ENCODE results near the gene SLC35B4.

The SLC35B4 gene

DNA sequence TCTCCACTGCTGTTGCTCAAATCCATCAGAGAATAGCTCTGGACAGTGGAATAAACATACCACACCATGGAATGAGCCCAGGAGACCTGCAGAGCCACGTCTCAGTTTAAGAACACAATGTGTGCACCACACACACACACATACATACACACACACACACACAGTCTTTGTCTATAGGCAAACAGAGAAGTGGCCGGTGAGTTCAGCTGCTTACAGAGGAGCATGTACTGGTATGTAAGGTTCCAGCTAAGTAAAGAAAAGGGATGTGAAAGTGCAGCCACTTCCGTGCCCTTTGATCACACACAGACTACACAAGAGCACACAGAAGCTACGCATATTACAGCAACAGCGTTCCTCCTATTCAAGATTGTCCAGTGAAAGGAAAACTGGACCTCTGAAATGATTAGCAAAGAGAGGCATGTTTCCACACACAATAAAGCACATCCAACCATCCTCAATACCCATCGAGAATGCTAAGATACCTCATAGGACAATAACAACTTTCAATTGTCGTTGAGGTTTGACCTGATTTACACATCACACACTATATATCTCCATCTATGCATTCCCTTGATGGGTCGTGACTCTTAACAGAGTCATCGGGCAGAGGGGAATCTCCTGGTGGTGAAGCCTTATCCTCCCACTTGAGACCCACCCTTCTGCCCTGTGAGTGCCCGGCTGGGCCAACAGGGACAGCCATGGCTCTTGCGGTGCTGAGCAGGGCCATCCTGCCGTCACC lies 23.6 kb downstream of the SLC35B4 start:
- FAIRE-seq (no peak), DNase-seq (ENCODE audit: insufficient read length, low spot score) (no peak)
- no peak for TF ChIP-seq POLR2A (IDR thresholded peaks at IDR 0.05; ENCODE audit: low read depth, low read length)

DNA sequence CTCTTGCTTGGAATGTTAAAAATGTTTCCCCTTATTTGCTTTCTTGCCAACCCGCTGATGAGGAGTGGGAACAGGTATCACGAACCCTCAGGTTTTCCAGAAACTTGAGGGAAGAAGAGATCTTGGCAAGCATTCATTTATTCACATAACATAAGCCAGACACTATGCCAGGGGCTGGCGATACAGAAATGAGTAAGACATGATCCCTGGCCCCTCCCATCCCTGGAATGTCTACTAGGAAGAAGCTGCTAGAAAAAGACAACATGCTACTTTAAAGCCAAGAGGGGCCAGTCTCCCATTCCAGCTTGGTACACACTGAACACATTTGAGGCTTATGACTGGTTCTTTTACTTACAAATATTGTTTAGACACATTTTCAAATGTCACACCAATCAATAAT lies 26.4 kb downstream of the SLC35B4 start:
- TF ChIP-seq POLR2A (IDR thresholded peaks at IDR 0.05; ENCODE audit: low read depth, low read length), result no peak
- FAIRE-seq (no peak), DNase-seq (ENCODE audit: insufficient read length, low spot score) (no peak)

- FAIRE-seq, result no peak
- TF ChIP-seq POLR2A (IDR thresholded peaks at IDR 0.05; ENCODE audit: low read depth, low read length), result no peak
- DNase-seq (ENCODE audit: insufficient read length, low spot score), result no peak
These were observed 26.9 kb downstream of the SLC35B4 start for GRCh38 chr7:134289841-134290240.

GRCh38 chr7:134289423-134289822 lies 27.3 kb downstream of the SLC35B4 start:
- FAIRE-seq (no peak), DNase-seq (ENCODE audit: insufficient read length, low spot score) (no peak)
- no peak for TF ChIP-seq POLR2A (IDR thresholded peaks at IDR 0.05; ENCODE audit: low read depth, low read length)

DNA sequence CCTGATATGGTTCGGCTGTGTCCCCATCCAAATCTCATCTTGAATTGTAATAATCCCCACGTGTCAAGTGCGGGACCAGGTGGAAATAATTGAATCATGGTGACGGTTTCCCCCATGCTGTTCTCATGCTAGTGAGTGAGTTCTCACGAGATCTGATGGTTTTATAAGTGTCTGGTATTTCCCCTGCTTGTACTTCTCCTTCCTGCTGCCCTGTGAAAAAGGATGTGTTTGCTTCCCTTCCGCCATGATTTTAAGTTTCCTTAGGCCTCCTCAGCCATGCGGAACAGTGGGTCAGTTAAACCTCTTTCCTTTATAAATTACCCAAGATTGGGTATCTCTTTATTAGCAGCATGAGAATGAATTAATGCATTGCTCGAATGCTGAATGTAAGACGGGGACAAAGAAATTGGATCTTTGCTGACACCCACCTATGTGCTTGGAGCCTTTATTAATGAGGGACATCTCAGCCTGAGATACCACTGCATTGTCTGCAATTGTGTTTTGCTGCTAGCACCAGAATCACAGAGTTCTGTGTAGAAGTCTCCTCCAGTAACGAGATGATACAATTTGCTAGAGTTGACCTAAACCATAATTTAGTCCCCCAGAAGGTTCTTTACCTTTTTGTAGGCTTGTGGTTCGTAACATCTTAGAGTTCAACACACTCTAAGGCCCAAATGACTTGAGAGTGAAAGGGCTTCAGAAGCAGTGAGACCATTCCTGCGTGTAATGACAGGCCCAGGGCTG lies 28.6 kb downstream of the SLC35B4 start:
- TF ChIP-seq POLR2A (IDR thresholded peaks at IDR 0.05; ENCODE audit: low read depth, low read length), result no peak
- FAIRE-seq (no peak), DNase-seq (ENCODE audit: insufficient read length, low spot score) (no peak)

DNA sequence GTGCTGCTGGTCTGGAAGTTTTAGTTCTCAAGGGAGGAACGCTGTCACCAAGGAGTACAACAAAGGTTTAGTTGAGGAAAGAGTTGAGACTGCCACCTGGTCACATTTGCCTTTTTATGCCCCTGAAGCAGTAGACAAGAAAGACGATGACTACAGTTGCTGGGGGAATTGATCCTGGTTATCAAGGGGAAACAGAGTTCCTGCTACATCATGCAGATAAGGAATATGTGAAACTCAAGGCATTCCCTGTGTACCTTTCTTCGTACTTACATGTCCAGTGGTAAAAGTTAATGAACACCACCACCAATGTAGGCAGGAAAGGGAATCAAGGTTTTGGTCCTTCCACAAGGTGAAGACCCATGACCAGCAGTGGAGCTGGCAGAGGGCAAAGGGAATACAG lies 31.8 kb downstream of the SLC35B4 start:
- DNase-seq (ENCODE audit: insufficient read length, low spot score) (no peak), FAIRE-seq (no peak)
- no peak for TF ChIP-seq POLR2A (IDR thresholded peaks at IDR 0.05; ENCODE audit: low read depth, low read length)

DNA sequence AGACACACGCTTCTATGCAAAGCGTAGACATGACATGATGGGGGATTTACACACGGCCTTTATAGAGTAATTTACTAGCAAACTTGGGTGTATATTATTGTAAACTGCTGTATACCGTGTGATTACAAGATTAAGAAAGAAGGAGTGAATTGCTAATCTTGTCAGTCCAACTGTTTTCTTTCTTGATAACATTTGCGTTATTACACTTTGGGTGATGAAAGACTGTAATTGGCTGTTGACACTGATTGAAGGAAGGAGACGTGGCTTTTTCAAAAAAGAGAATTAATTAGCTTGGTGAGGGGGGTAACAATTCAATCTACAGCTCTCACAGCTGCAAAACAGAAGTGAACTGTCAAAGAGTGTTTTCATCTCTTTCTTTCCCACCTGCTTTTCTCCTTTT lies 32.7 kb downstream of the SLC35B4 start:
- no peak for TF ChIP-seq POLR2A (IDR thresholded peaks at IDR 0.05; ENCODE audit: low read depth, low read length)
- DNase-seq (ENCODE audit: insufficient read length, low spot score) (no peak), FAIRE-seq (no peak)

DNA sequence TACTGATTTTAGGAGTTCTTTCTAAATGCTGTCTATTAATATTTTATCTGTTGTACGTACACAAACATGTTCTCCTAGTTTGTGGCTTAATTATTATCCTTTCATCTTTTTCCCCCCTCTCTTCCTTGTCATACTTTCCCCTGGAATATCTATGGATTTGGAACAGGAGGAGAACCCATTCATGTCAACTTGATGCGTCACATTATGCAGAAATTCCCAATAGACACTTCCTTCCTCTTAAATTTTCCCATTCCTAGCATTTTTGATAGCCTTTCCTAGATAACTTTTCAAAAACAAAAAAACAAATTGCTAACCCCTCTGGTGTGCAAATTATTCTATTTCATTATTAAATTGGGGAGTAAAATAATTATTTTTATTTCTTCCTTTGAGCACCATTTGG lies 36.2 kb downstream of the SLC35B4 start:
- DNase-seq (ENCODE audit: insufficient read length, low spot score), result no peak
- FAIRE-seq, result no peak
- TF ChIP-seq POLR2A (IDR thresholded peaks at IDR 0.05; ENCODE audit: low read depth, low read length), result no peak

DNA sequence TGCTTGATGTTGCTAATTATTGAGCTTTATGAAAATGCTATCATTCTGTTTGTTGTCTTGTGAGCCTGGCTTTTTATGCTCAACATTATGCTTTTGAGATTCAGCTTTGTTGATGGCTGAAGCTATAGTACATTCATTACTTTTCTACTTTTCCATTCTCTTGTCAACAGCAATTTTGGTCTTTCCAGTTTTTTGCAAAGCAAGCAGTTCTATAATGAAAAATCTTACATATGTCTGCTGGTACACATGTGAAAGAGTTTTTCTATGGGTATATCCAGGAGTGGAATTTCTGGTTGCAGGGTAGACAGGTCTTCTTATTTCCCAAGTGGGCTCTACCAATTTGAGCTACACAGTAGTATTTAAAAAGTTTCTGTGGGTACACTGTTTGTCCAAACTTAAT lies 36.8 kb downstream of the SLC35B4 start:
- TF ChIP-seq POLR2A (IDR thresholded peaks at IDR 0.05; ENCODE audit: low read depth, low read length), result no peak
- no peak for FAIRE-seq
- DNase-seq (ENCODE audit: insufficient read length, low spot score), result no peak

DNA sequence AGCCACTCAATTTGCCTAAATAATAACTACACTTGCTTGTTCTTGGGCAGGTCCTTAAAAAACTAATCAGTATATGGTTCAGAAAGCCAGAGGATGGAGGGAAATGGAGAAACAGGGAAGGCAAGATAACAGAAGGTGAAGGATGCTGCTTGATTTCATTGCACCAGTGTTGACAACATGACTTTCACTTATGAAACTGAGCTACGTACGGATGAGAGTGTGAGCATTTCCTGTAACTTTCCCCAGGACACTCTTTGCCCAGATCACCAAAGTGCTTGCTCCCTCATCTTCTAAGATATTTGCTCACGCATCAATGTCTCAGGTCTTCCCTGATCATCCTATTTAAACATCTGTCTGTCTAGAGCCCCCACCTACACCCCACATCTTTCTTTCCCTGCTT lies 37.4 kb downstream of the SLC35B4 start:
- DNase-seq (ENCODE audit: insufficient read length, low spot score) (no peak), FAIRE-seq (no peak)
- TF ChIP-seq POLR2A (IDR thresholded peaks at IDR 0.05; ENCODE audit: low read depth, low read length), result no peak

- DNase-seq (ENCODE audit: insufficient read length, low spot score), result no peak
- TF ChIP-seq POLR2A (IDR thresholded peaks at IDR 0.05; ENCODE audit: low read depth, low read length), result no peak
- FAIRE-seq, result no peak
These were observed 38.1 kb downstream of the SLC35B4 start for GRCh38 chr7:134278502-134279153.

DNA sequence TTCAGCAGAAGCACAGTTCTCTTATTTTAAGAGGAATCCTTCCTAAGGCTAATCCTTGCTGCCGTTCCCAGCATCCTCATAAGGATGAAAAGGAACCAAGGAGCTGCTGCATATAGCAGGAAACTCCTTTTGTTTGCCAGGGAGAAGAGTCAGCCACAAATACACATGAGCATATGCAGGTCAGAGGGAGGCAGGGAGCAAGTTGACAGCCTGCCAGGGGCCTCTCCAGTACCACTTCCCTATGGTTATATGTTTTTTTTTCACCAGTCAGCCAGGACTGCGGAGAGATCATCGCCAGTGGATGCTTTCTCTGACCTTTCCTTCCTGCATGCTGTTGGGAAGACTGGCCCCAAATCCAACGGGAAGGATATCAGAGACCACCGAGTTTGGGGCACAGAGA lies 39.8 kb downstream of the SLC35B4 start:
- DNase-seq (ENCODE audit: insufficient read length, low spot score) (no peak), FAIRE-seq (no peak)
- no peak for TF ChIP-seq POLR2A (IDR thresholded peaks at IDR 0.05; ENCODE audit: low read depth, low read length)

DNA sequence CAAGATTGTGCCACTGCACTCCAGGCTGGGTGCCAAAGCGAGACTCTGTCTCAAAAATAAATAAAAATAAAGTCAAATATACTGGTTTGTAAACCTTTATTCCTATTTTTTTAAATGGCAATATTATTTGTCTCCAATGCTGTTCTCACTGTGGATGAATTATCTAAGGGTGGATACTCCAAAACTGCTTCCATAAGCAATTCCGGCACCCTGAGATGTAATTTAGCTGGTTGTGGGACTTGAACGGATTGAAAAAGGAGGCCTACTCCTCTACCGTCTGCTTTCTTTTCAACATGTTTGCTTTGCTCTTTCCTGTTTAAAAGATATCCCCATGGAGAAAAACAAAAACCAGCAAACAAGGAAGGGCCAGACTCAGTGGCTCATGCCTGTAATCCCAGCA lies 54.4 kb downstream of the SLC35B4 start:
- TF ChIP-seq POLR2A (IDR thresholded peaks at IDR 0.05; ENCODE audit: low read depth, low read length), result no peak
- FAIRE-seq (no peak), DNase-seq (ENCODE audit: insufficient read length, low spot score) (no peak)

- TF ChIP-seq POLR2A (IDR thresholded peaks at IDR 0.05; ENCODE audit: low read depth, low read length), result no peak
- FAIRE-seq (no peak), DNase-seq (ENCODE audit: insufficient read length, low spot score) (no peak)
These were observed 60.9 kb downstream of the SLC35B4 start for GRCh38 chr7:134255814-134256213.

GRCh38 chr7:134254311-134254710 lies 62.4 kb downstream of the SLC35B4 start:
- no peak for DNase-seq (ENCODE audit: insufficient read length, low spot score)
- FAIRE-seq, result no peak
- no peak for TF ChIP-seq POLR2A (IDR thresholded peaks at IDR 0.05; ENCODE audit: low read depth, low read length)

Measured in H54 (cell line).